Keratinocyte (primary cell): ENCODE measurements around the gene NAXE. TPM values are rescaled to one million over a fixed set of nuclear protein-coding genes. Genes with fewer than 3 reads are reported as not detected.

ENCODE experiments used
- DNase-seq: peaks from one replicate; pipeline ENCODE4 v3.0.0-alpha.2; 2011; ENCODE audit warnings: low read depth, missing footprints, low spot score
- FAIRE-seq: peaks from 2 replicates; lab custom pipeline; 2011; peaks lifted over from hg19 to GRCh38; lab: Jason Lieb, UNC
- H2AFZ ChIP-seq: 2 replicates; pipeline ENCODE4 v1.6.0; 2012; ENCODE audit warnings: low read length, control low read depth, inconsistent platforms; ENCODE audit not compliant: control insufficient read depth
- H3K27ac ChIP-seq: 2 replicates; pipeline ENCODE4 v1.5.1; 2011; ENCODE audit warnings: low read length; ENCODE audit not compliant: control insufficient read depth, insufficient read depth
- H3K27me3 ChIP-seq: 3 replicates; pipeline ENCODE4 v1.6.0; 2011; ENCODE audit warnings: low read length; ENCODE audit not compliant: control insufficient read depth, insufficient read depth; ENCODE audit errors: extremely low read depth
- H3K36me3 ChIP-seq, 2 experiments: 2 replicates in 1 of 2; 3 replicates in 1 of 2; pipeline ENCODE4 v1.5.1; 2011; ENCODE audit warnings: low read length in 2 of 2, mild to moderate bottlenecking in 1 of 2; ENCODE audit not compliant: control insufficient read depth in 2 of 2, insufficient read depth in 2 of 2; ENCODE audit errors: extremely low read depth in 1 of 2
- H3K4me1 ChIP-seq: 3 replicates; pipeline ENCODE4 v1.5.1; 2011; ENCODE audit warnings: low read length; ENCODE audit not compliant: control insufficient read depth, insufficient read depth; ENCODE audit errors: extremely low read depth
- H3K4me2 ChIP-seq: 3 replicates; pipeline ENCODE4 v1.6.0; 2011; ENCODE audit warnings: low read depth, low read length; ENCODE audit not compliant: control insufficient read depth, insufficient read depth; ENCODE audit errors: extremely low read depth
- H3K4me3 ChIP-seq, 3 experiments: fragments of 200-600 bp in 1 of 3; sonication (generic) in 1 of 3; 2 replicates in 2 of 3; 3 replicates in 1 of 3; pipeline ENCODE4 v1.5.1; 2011 to 2016; ENCODE audit warnings: low read length in 3 of 3, mild to moderate bottlenecking in 3 of 3, control low read depth in 2 of 3, inconsistent platforms in 1 of 3, low read depth in 1 of 3, mixed read lengths in 1 of 3, mixed run types in 1 of 3, moderate library complexity in 1 of 3; ENCODE audit not compliant: control insufficient read depth in 2 of 3, insufficient read depth in 2 of 3; ENCODE audit errors: extremely low read depth in 1 of 3
- H3K79me2 ChIP-seq: 2 replicates; pipeline ENCODE4 v1.6.0; 2012; ENCODE audit warnings: low read length; ENCODE audit not compliant: control insufficient read depth, insufficient read depth
- H3K9ac ChIP-seq: 3 replicates; pipeline ENCODE4 v1.6.0; 2011; ENCODE audit warnings: low read length; ENCODE audit not compliant: control insufficient read depth, insufficient read depth; ENCODE audit errors: extremely low read depth
- H3K9me1 ChIP-seq: 3 replicates; pipeline ENCODE4 v1.6.0; 2011; ENCODE audit warnings: low read length; ENCODE audit not compliant: control insufficient read depth, insufficient read depth; ENCODE audit errors: extremely low read depth
- H3K9me3 ChIP-seq: 2 replicates; pipeline ENCODE4 v1.5.1; 2012; ENCODE audit warnings: low read depth, low read length; ENCODE audit not compliant: control insufficient read depth
- H4K20me1 ChIP-seq: 3 replicates; pipeline ENCODE4 v1.6.0; 2011; ENCODE audit warnings: low read length; ENCODE audit not compliant: control insufficient read depth, insufficient read depth; ENCODE audit errors: extremely low read depth
- CTCF ChIP-seq, 3 experiments: IDR thresholded peaks in 1 of 3; conservative IDR thresholded peaks in 1 of 3; optimal IDR thresholded peaks in 1 of 3; 2 replicates in 2 of 3; 3 replicates in 1 of 3; pipeline versions ENCODE3 to v1.5.1; 2011; ENCODE audit warnings: low read length in 3 of 3, mild to moderate bottlenecking in 3 of 3, moderate library complexity in 2 of 3, control low read depth in 1 of 3, inconsistent platforms in 1 of 3; ENCODE audit not compliant: insufficient read depth in 2 of 3; ENCODE audit errors: extremely low read depth in 1 of 3
- EZH2 ChIP-seq: IDR thresholded peaks from one replicate; pipeline ENCODE4 v1.6.1; 2012; ENCODE audit warnings: inconsistent platforms, mild to moderate bottlenecking, low read length, moderate library complexity
- dilution Hi-C: fragments of 300-500 bp; cut with MboI; formaldehyde crosslinking; loops from one replicate; pipeline ENCODE4 v1.7.0; 2020; ENCODE audit warnings: low sequenced_read_pairs; ENCODE audit not compliant: extremely low pct_ligation_motif_present
- polyA plus RNA-seq, 5 experiments: library from polyadenylated mRNA; depleted of rRNA in 3 of 5; stranded (reverse) in 3 of 5; stranded (forward) in 1 of 5; unstranded in 1 of 5; fragments of >200 nt; gene quantifications; 1 replicate in 1 of 5; 2 replicates in 3 of 5; 3 replicates in 1 of 5; pipeline versions ENCODE4 v1.2.1 to v1.2.3, GENCODE V29; 2011 to 2012; ENCODE audit warnings: missing spikeins in 2 of 5, low read depth in 1 of 5, low replicate concordance in 1 of 5

The NAXE gene
- polyA plus RNA-seq, 1 donor (not counting 4 experiments of a cell fraction or from before 2014, with no cell fraction given), result 74.7 TPM

- Histone ChIP-seq H3K4me3 (no peak overlapping the region), H3K9me1 (no peaks in the 10 kb centered on the region), H2AFZ (no peak overlapping the region), H4K20me1 (no peaks in the 10 kb centered on the region), H3K4me1 (no peaks in the 10 kb centered on the region), H3K27me3 (peaks cover 7% of the 10 kb centered on the region), H3K4me2 (no peak overlapping the region), H3K9me3 (no peaks in the 10 kb centered on the region), H3K36me3 (no peaks in the 10 kb centered on the region), H3K9ac (no peak overlapping the region), H3K27ac (no peak overlapping the region), H3K79me2 (no peaks in the 10 kb centered on the region)
- DNase-seq (no peak), FAIRE-seq (no peak)
- no peak for TF ChIP-seq EZH2
- no peak for TF ChIP-seq CTCF (optimal IDR thresholded peaks at IDR 0.05 in 1 of 3, IDR thresholded peaks at IDR 0.05 in 1 of 3, conservative IDR thresholded peaks at IDR 0.05 in 1 of 3; ENCODE audit: extremely low read depth in 1 of 3, insufficient read depth in 2 of 3, low read length in 3 of 3)
- dilution Hi-C loops, result no loop called here
Observed at GRCh38 chr1:156632355-156632754, 40.8 kb downstream of the NAXE start.

- H3K79me2 ChIP-seq, result no peaks in the 10 kb centered on the region
- FAIRE-seq (no peak), DNase-seq (no peak)
- no peak overlapping the region for H2AFZ ChIP-seq
- no peaks in the 10 kb centered on the region for H3K4me1 ChIP-seq
- TF ChIP-seq EZH2 (no peak), CTCF (optimal IDR thresholded peaks at IDR 0.05 in 1 of 3, IDR thresholded peaks at IDR 0.05 in 1 of 3, conservative IDR thresholded peaks at IDR 0.05 in 1 of 3; ENCODE audit: extremely low read depth in 1 of 3, insufficient read depth in 2 of 3, low read length in 3 of 3) (no peak)
- H3K27ac ChIP-seq, result no peak overlapping the region
- peaks cover 2% of the 10 kb centered on the region for H3K9me1 ChIP-seq
- no peak overlapping the region for H3K9ac ChIP-seq
- dilution Hi-C loops, result no loop called here
- no peaks in the 10 kb centered on the region for H3K9me3 ChIP-seq
- no peak overlapping the region for H3K4me2 ChIP-seq
- H3K4me3 ChIP-seq, result no peak overlapping the region
- H3K27me3 ChIP-seq, result peaks cover 55% of the 10 kb centered on the region
- no peaks in the 10 kb centered on the region for H4K20me1 ChIP-seq
- H3K36me3 ChIP-seq, result no peaks in the 10 kb centered on the region
Observed at GRCh38 chr1:156638189-156638985, 46.8 kb downstream of the NAXE start.
